Endothelial cell of umbilical vein (primary cell): ENCODE data around the gene CORO2B.

ENCODE experiments used
- EZH2 ChIP-seq: IDR thresholded peaks from 2 replicates; pipeline ENCODE4 v1.6.1; 2012; ENCODE audit warnings: borderline replicate concordance, low read depth, mild to moderate bottlenecking, moderate library complexity, low read length, inconsistent platforms; ENCODE audit not compliant: severe bottlenecking
- FOS ChIP-seq: IDR thresholded peaks from 2 replicates; pipeline ENCODE4 v1.6.1; 2011; ENCODE audit warnings: mild to moderate bottlenecking, low read length, moderate library complexity, borderline replicate concordance; ENCODE audit not compliant: insufficient read depth
- GATA2 ChIP-seq: IDR thresholded peaks from 2 replicates; pipeline ENCODE4 v1.7.0; 2011; ENCODE audit warnings: low read depth, mild to moderate bottlenecking, moderate library complexity, mixed read lengths, low read length; ENCODE audit not compliant: insufficient read length, insufficient read depth
- JUN ChIP-seq: IDR thresholded peaks from 2 replicates; pipeline ENCODE4 v1.6.1; 2011; ENCODE audit warnings: borderline replicate concordance, low read depth; ENCODE audit not compliant: insufficient read length, insufficient read depth
- MYC ChIP-seq: IDR thresholded peaks from one replicate; pipeline ENCODE4 v1.6.1; 2011; ENCODE audit warnings: mild to moderate bottlenecking, low read depth, low read length
- POLR2A ChIP-seq: IDR thresholded peaks from 2 replicates; pipeline ENCODE4 v1.6.1; 2012; ENCODE audit warnings: low read depth, mild to moderate bottlenecking, control low read depth, low read length
- POLR2AphosphoS5 ChIP-seq: IDR thresholded peaks from 2 replicates; pipeline ENCODE4 v1.6.1; 2012; ENCODE audit warnings: low read depth, mild to moderate bottlenecking, control low read depth, low read length, moderate library complexity; ENCODE audit not compliant: insufficient read depth
- TF ChIP-seq, protein P1 (sequence below), 2 donors: IDR thresholded peaks; 1 replicate in 1 of 2; 2 replicates in 1 of 2; pipeline ENCODE4 v1.5.1; 2011; ENCODE audit warnings: low read length in 2 of 2, mild to moderate bottlenecking in 2 of 2, moderate library complexity in 2 of 2, control low read depth in 1 of 2, inconsistent platforms in 1 of 2, low read depth in 1 of 2; ENCODE audit not compliant: insufficient read depth in 1 of 2; ENCODE audit errors: extremely low read depth in 1 of 2
- TF ChIP-seq, protein P2 (sequence below): IDR thresholded peaks from 2 replicates; pipeline ENCODE4 v1.6.1; 2011; ENCODE audit not compliant: insufficient read depth, insufficient read length

GRCh38 chr15:68610825-68611224 lies 32.0 kb downstream of the CORO2B start:
- no peak for TF ChIP-seq POLR2A
- TF ChIP-seq, protein P1, sequence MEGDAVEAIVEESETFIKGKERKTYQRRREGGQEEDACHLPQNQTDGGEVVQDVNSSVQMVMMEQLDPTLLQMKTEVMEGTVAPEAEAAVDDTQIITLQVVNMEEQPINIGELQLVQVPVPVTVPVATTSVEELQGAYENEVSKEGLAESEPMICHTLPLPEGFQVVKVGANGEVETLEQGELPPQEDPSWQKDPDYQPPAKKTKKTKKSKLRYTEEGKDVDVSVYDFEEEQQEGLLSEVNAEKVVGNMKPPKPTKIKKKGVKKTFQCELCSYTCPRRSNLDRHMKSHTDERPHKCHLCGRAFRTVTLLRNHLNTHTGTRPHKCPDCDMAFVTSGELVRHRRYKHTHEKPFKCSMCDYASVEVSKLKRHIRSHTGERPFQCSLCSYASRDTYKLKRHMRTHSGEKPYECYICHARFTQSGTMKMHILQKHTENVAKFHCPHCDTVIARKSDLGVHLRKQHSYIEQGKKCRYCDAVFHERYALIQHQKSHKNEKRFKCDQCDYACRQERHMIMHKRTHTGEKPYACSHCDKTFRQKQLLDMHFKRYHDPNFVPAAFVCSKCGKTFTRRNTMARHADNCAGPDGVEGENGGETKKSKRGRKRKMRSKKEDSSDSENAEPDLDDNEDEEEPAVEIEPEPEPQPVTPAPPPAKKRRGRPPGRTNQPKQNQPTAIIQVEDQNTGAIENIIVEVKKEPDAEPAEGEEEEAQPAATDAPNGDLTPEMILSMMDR (IDR thresholded peaks at IDR 0.05; ENCODE audit: extremely low read depth in 1 of 2, insufficient read depth in 1 of 2, low read depth in 1 of 2, low read length in 2 of 2), result no peak
- TF ChIP-seq, protein P2, sequence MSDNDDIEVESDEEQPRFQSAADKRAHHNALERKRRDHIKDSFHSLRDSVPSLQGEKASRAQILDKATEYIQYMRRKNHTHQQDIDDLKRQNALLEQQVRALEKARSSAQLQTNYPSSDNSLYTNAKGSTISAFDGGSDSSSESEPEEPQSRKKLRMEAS, result no peak
- no peak for TF ChIP-seq POLR2AphosphoS5
- TF ChIP-seq EZH2, result no peak
- no peak for TF ChIP-seq GATA2
- no peak for TF ChIP-seq MYC
- TF ChIP-seq JUN, result no peak
- TF ChIP-seq FOS, result no peak
